GM18867 (cell line): ENCODE measurements around the gene PDP2.

ENCODE experiments used
- ATAC-seq: cut with Tn5 transposase; IDR thresholded peaks from one replicate; pipeline ENCODE4 v1.9.1; 2021; ENCODE audit warnings: mild to moderate bottlenecking, moderate library complexity; ENCODE audit not compliant: unreplicated experiment

PDP2 gene

GRCh38 chr16:66902648-66903543, 22.6 kb downstream of the PDP2 start:
- no peak for ATAC-seq

DNA sequence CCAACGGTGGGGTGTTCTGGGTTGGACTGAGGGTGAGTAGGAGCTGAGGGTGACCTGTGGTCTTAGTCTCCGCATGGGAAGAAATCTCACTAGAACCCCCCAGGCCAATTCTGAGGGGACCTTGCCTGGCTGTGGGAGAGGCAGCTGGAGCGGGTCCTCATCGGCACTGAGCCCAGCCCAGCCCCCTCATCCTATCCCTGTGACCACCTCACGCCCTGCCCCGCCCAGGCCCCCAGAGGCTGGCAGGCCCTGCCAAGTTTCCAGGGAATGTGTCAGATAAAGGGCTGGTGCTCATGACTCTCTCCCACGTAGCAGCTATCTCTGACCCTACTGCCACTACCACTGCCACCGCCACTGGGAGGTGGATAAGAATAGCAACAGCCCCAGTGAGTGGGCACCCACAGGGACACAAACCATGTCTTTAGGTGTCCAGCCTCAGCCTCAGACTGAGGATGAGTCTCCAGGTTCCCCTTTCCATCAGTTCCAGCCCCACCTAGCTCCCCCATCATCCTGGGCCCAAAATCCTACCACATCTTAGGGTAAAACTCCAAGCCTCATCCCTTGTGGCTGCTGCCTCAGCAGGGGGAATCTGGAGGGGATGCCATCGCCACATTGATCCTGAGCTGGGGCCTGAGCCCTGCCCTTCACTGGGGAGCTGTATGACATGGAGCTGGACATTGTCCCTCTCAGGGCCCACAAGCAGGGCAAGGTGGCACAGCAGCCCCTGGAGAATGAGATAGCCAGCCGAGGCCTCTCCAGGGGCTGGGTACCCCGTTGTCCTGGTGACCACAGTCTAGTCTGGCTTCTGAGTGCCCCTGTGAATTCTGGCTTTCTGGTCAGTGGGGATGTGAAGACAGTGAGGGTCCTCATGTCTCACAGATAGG, 23.5 kb downstream of the PDP2 start:
- ATAC-seq, result no peak

DNA sequence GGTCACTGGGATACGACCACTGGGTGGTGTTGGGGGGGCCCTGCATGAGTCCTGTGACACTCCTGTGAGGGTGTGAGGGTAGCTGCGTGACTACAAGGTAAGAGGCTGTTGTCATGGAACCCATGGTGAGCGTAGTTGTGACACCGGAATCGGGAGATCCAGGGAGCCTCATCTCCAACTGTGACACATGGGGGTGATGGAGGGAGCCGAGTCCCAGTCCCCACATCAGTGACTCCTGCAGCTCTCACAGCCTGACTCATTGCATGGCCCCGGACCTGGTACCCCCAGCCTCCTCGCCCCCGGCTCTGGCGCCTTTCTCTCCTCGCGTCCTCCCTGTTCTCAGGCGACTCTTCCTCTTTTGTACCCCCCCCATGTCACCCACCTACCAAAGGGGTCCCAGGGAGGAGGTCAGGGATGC, 24.1 kb downstream of the PDP2 start:
- ATAC-seq, result no peak

- ATAC-seq, result no peak
Observed at GRCh38 chr16:66904846-66905632, 24.7 kb downstream of the PDP2 start.

- no peak for ATAC-seq
Observed at GRCh38 chr16:66905633-66906539, 25.6 kb downstream of the PDP2 start.

GRCh38 chr16:66906916-66907836, 26.9 kb downstream of the PDP2 start:
- ATAC-seq, result no peak

DNA sequence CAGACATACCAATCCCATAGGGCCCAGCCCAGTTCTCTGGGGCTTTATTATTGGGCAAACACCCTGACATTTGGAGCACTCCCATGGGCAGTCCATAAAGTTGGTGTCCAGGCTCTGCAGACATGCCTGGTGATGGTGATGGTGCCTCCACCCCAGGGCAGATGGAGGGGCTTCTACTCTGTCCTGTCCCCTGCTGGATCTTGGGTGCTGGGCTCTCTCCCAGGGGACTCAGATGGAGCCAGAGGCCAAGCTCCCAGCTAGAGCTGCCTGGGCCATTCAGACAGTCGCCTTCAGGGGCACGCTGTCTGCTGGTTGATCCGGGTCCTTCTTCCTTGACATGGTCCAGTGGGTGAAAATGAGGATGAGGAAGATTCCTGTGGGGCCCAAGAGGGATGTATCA, 27.8 kb downstream of the PDP2 start:
- ATAC-seq, result no peak

GRCh38 chr16:66908762-66909559, 28.6 kb downstream of the PDP2 start:
- no peak for ATAC-seq

GRCh38 chr16:66910175-66910940, 30.0 kb downstream of the PDP2 start:
- no peak for ATAC-seq

- ATAC-seq, result no peak
Observed at GRCh38 chr16:66911112-66911511, 30.8 kb downstream of the PDP2 start.

DNA sequence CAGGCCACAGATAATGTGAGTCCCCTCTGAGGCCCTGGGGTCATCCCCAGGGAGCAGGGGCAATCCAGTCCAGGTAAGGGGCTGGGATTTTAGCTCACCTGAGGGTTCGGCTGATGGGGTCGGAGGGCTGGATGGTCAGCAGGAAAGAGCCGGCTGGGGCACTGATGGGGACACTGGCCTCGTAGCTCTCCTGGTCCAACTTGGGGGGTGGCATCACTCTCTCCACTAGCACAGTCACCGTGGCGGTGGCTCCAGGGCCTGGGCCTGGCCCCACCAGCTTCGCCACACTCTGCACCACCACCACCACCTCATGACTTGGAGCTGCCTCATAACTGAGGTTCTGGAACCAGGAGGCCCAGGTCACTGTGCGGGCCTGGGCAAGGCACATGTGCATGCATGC, 31.5 kb downstream of the PDP2 start:
- ATAC-seq, result no peak

DNA sequence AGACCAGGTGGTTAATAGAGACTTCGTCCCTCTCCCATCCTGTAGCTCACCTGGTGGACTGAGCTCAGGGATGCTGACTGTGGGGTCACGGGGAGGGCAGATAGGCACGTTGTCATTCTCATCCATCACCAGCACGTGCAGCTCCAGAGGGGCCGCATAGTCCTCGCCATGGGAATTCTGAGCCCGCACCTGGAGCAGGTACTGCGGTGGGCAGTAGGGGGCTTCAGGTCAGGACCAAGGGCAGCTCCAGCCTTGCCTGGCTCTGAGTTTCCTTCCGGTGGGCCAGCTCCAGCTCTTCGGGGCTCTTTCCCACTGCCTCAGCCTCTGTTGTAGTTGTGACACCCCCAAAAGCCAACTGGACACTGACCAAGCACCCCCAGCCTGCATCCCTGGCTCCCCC, 32.8 kb downstream of the PDP2 start:
- ATAC-seq, result no peak

DNA sequence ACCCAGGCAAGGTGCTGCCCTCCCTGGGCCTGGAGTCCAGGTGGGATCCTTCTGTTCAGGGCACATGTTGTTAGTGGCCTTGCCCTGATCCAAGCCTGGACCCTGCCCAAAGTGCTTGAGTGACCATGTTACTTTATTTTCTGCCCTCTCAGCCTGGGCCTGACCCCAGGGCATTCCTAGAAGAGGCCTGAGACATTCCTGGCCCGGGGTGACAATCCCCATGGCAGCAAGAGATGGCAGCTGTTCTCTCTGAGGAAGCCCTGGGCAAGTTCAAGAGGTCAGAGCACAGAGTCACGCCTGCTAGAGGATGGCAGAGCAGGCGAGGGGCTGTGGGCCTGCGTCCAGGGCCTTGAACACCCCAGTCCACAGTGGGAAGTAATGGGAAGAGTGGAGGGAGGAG, 33.4 kb downstream of the PDP2 start:
- no peak for ATAC-seq

DNA sequence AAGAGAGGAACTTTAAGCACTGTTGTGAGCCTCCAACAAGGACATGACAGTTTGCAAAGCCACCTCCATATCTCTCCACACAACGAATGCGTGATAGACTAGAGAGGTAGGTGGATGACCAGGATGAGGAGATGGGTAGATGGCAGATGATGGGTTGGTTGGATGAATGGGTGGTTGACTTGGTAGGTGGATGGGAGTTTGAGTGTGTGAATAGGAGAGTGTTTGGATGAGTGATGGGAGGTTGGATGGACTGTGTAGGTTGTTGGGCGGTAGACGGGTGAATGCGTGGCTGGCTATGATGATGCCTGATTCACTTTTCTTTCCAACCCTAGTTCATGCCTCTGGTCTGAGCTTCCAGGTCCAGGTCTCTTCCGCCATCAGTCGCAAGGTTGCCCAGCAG, 34.2 kb downstream of the PDP2 start:
- ATAC-seq, result no peak

DNA sequence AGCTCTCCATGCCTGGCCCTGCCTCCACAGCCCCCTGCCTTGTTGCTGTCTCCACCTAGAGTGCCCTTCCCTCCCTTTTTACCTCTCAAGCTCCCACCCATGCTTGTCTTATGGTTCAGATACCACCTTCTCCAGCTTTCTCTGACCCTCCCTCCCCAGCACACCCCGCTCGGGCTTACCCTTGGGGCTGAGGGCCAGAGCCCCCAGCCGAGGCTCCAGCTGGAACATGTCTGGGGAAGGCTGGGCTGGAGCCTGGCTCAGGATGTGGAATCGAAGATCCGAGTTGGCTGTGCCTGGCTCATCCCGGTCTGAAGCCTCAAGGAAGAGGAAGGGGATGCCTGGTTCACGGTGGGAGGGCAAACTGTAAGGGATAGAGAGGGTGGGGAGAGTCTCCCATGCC, 34.7 kb downstream of the PDP2 start:
- no peak for ATAC-seq

GRCh38 chr16:66916518-66916917, 36.2 kb downstream of the PDP2 start:
- no peak for ATAC-seq

GRCh38 chr16:66917741-66918140, 37.4 kb downstream of the PDP2 start:
- no peak for ATAC-seq
